ENCODE results near the gene ISM1.

The ISM1 gene

DNA sequence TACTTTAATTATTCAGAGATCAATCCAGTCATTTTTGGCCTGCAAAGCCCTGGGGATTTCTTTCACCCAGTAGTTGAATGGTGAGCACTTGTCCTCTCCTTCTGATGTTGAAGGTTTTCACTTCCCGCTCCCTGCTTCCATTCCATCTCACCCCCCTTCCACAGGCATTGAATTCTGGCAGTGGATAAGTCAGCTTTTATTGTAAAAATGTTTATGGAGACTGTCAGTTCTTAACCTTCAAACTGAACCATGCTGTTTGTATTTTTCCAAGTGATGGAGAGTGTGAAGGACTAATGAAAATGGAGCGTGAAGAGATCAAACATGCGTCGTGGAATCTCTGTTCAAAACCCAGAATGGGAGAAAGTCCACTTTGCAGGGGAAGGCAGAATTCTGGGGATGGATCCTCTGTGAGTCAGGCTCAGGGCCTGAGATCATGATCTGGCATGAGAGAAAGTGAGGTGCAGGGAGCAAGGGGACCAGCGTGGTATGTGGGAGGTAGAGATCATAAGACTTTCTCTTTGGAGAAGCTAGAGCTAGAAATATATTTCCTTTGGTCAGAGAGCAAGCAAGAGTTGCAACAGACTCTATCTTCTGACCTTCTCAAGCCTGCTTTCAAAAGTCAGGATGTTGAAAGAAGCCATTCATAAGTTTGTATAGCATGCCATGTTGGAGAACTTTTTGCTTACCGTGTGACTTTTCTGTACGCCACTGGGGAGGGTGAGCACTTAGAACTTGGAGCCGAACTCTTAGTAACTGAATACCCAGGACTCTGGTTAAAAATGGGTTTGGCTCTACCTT, 30.2 kb downstream of the ISM1 start:
- Histone ChIP-seq H3K4me3 (IDR thresholded peaks at IDR 0.05; ENCODE audit: insufficient read depth, low read depth, low read length) (no peak overlapping the region), H2AFZ (ENCODE audit: low read depth) (no peak overlapping the region)
- TF ChIP-seq, protein P1, sequence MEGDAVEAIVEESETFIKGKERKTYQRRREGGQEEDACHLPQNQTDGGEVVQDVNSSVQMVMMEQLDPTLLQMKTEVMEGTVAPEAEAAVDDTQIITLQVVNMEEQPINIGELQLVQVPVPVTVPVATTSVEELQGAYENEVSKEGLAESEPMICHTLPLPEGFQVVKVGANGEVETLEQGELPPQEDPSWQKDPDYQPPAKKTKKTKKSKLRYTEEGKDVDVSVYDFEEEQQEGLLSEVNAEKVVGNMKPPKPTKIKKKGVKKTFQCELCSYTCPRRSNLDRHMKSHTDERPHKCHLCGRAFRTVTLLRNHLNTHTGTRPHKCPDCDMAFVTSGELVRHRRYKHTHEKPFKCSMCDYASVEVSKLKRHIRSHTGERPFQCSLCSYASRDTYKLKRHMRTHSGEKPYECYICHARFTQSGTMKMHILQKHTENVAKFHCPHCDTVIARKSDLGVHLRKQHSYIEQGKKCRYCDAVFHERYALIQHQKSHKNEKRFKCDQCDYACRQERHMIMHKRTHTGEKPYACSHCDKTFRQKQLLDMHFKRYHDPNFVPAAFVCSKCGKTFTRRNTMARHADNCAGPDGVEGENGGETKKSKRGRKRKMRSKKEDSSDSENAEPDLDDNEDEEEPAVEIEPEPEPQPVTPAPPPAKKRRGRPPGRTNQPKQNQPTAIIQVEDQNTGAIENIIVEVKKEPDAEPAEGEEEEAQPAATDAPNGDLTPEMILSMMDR (conservative IDR thresholded peaks at IDR 0.05; ENCODE audit: low read depth, low read length) = no peak

DNA sequence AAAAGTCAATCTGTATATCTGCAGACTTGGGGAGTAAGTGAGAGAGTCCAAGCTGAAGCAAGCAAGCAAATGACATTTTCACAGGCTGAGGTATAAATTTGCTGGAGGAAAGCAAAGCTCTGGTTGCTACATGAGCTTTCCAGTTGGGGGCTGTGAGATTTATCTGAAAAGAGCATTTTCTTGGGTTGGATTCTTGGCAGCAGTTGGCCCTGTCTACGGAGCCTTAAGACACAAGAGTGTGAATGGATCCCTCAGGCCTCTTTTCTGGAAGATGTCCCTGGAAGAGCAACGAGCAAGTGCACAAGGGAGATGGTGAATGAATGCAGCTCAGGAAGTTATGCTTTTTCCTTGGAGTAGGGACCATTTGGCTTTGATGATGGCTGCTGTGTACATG, 30.8 kb downstream of the ISM1 start:
- H2AFZ ChIP-seq (ENCODE audit: low read depth) = no peak overlapping the region
- no peaks in the 10 kb centered on the region for H3K79me2 ChIP-seq (ENCODE audit: insufficient read depth, low read depth)
- no peaks in the 10 kb centered on the region for H3K27me3 ChIP-seq (ENCODE audit: insufficient read depth, low read depth)
- no peak overlapping the region for H3K9ac ChIP-seq
- no peaks in the 10 kb centered on the region for H4K20me1 ChIP-seq (ENCODE audit: insufficient read depth)
- peaks cover 19% of the 10 kb centered on the region for H3K4me1 ChIP-seq (ENCODE audit: low read depth, poor library complexity, severe bottlenecking)
- H3K4me2 ChIP-seq = no peak overlapping the region
- TF ChIP-seq, protein P1 (conservative IDR thresholded peaks at IDR 0.05; ENCODE audit: low read depth, low read length) = no peak
- H3K36me3 ChIP-seq (ENCODE audit: insufficient read depth) = no peaks in the 10 kb centered on the region
- H3K27ac ChIP-seq = no peak overlapping the region
- H3K4me3 ChIP-seq (IDR thresholded peaks at IDR 0.05; ENCODE audit: insufficient read depth, low read depth, low read length) = no peak overlapping the region

More for the DNA sequence above, 30.2 kb downstream of the ISM1 start:
- Histone ChIP-seq H3K36me3 (ENCODE audit: insufficient read depth) (no peaks in the 10 kb centered on the region), H3K79me2 (ENCODE audit: insufficient read depth, low read depth) (no peaks in the 10 kb centered on the region), H3K9ac (no peak overlapping the region), H3K27ac (no peak overlapping the region), H4K20me1 (ENCODE audit: insufficient read depth) (no peaks in the 10 kb centered on the region), H3K4me2 (no peak overlapping the region), H3K4me1 (ENCODE audit: low read depth, poor library complexity, severe bottlenecking) (peaks cover 24% of the 10 kb centered on the region), H3K27me3 (ENCODE audit: insufficient read depth, low read depth) (no peaks in the 10 kb centered on the region)

DNA sequence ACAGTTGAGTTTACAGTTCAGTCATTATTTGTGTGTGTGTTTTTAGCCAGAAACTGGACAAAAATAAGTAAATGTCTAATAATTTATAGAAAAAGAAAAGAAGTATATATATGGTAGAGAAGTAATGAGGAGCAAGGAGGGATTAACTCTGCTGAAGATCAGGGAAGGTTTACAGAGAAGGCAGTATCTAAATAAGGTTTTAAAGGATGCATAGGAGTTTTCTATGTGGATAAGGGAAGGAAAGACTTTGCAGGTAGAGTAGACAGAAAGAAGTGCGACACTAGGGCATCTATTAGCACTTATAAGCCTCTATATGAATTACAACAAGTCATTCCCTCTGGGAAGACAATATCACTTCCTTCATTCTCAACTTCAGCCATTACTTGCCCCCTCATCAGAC, 34.3 kb downstream of the ISM1 start:
- no peaks in the 10 kb centered on the region for H3K79me2 ChIP-seq (ENCODE audit: insufficient read depth, low read depth)
- H2AFZ ChIP-seq (ENCODE audit: low read depth) = no peak overlapping the region
- no peak overlapping the region for H3K9ac ChIP-seq
- H4K20me1 ChIP-seq (ENCODE audit: insufficient read depth) = no peaks in the 10 kb centered on the region
- no peaks in the 10 kb centered on the region for H3K27me3 ChIP-seq (ENCODE audit: insufficient read depth, low read depth)
- H3K4me1 ChIP-seq (ENCODE audit: low read depth, poor library complexity, severe bottlenecking) = no peaks in the 10 kb centered on the region
- TF ChIP-seq, protein P1 (conservative IDR thresholded peaks at IDR 0.05; ENCODE audit: low read depth, low read length) = no peak
- H3K4me3 ChIP-seq (IDR thresholded peaks at IDR 0.05; ENCODE audit: insufficient read depth, low read depth, low read length) = no peak overlapping the region
- H3K4me2 ChIP-seq = no peak overlapping the region
- no peaks in the 10 kb centered on the region for H3K36me3 ChIP-seq (ENCODE audit: insufficient read depth)
- H3K27ac ChIP-seq = no peak overlapping the region

DNA sequence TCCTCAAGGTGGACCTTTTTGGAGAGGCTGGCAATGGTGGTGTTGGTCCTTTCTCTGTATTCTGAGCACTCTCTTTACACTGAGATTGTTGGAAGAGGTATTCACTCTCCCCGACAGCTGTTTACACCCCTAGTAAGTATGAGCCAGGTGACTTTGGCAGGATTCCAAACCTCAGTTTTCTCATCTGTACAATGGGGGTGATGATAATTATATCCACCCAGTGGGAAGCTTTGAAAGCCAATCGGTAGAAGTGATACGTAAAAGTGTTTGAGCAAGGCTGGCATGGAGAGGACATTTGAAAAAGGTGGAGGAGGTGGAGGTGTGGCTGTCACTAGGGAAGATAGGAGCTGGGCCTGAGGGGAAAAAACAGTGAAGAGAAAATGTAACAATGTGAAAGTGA, 35.5 kb downstream of the ISM1 start:
- no peak overlapping the region for H3K27ac ChIP-seq
- no peak overlapping the region for H3K9ac ChIP-seq
- H2AFZ ChIP-seq (ENCODE audit: low read depth) = no peak overlapping the region
- H4K20me1 ChIP-seq (ENCODE audit: insufficient read depth) = no peaks in the 10 kb centered on the region
- H3K4me1 ChIP-seq (ENCODE audit: low read depth, poor library complexity, severe bottlenecking) = no peaks in the 10 kb centered on the region
- no peaks in the 10 kb centered on the region for H3K27me3 ChIP-seq (ENCODE audit: insufficient read depth, low read depth)
- no peak overlapping the region for H3K4me2 ChIP-seq
- H3K79me2 ChIP-seq (ENCODE audit: insufficient read depth, low read depth) = no peaks in the 10 kb centered on the region
- TF ChIP-seq, protein P1 (conservative IDR thresholded peaks at IDR 0.05; ENCODE audit: low read depth, low read length) = no peak
- no peak overlapping the region for H3K4me3 ChIP-seq (IDR thresholded peaks at IDR 0.05; ENCODE audit: insufficient read depth, low read depth, low read length)
- no peaks in the 10 kb centered on the region for H3K36me3 ChIP-seq (ENCODE audit: insufficient read depth)
